ENCODE measurements around the gene SPATA19.

- no peak for TF ChIP-seq CTCF (IDR thresholded peaks at IDR 0.05)
- TF ChIP-seq POLR2AphosphoS5 (IDR thresholded peaks at IDR 0.05; ENCODE audit: insufficient read depth in 1 of 2, low read depth in 1 of 2) = no peak
- TF ChIP-seq POLR2A (IDR thresholded peaks at IDR 0.05) = no peak
Observed at GRCh38 chr11:133818302-133818701, 27.0 kb downstream of the SPATA19 start.
